HL-60 (cell line): ENCODE results near the gene DMD.

ENCODE experiments used
- CTCF ChIP-seq: IDR thresholded peaks from one replicate; pipeline ENCODE4 v1.5.1; 2011; ENCODE audit warnings: low read length, control low read depth, inconsistent platforms; ENCODE audit not compliant: insufficient read depth
- GABPA ChIP-seq: IDR thresholded peaks from 2 replicates; pipeline ENCODE4 v1.6.1; 2012; ENCODE audit warnings: low read depth
- POLR2AphosphoS5 ChIP-seq: IDR thresholded peaks from 2 replicates; pipeline ENCODE4 v1.6.1; 2012; ENCODE audit warnings: low read depth
- REST ChIP-seq: IDR thresholded peaks from 2 replicates; pipeline ENCODE4 v1.6.1; 2012; ENCODE audit warnings: low read depth; ENCODE audit not compliant: insufficient replicate concordance
- SPI1 ChIP-seq: IDR thresholded peaks from 2 replicates; pipeline ENCODE4 v1.6.1; 2012; ENCODE audit warnings: low read depth, mild to moderate bottlenecking, borderline replicate concordance

- TF ChIP-seq CTCF (no peak), POLR2AphosphoS5 (no peak), REST (no peak), SPI1 (no peak), GABPA (no peak)
Observed at GRCh38 chrX:32741910-32742309, 469.4 kb downstream of the DMD start.
